HEK293 (cell line): ENCODE data around the gene LAMA2.

Experiments
- CTCF ChIA-PET: fragments of 350-600 bp; formaldehyde crosslinking; extraction: SDS; loops from one replicate; lab custom pipeline; 2021; ENCODE audit warnings: antibody characterized with exemption; lab: Yijun Ruan, JAX
- POLR2A ChIA-PET: fragments of 300-600 bp; formaldehyde crosslinking; extraction: SDS; loops from one replicate; lab custom pipeline; 2020; ENCODE audit warnings: antibody characterized with exemption, inconsistent platforms; lab: Yijun Ruan, JAX
- H3K27ac ChIP-seq: fragments of 200-500 bp; sonication (Bioruptor generic); 2 replicates; pipeline ENCODE4 v1.5.1; 2014; ENCODE audit warnings: low read depth, low read length, control low read depth, inconsistent platforms; ENCODE audit errors: extremely low read depth
- H3K36me3 ChIP-seq, 2 experiments: fragments of 200-500 bp in 1 of 2; sonication (Bioruptor generic) in 1 of 2; 1 replicate in 1 of 2; 2 replicates in 1 of 2; pipeline ENCODE4 v1.5.1; 2014 to 2017; ENCODE audit warnings: inconsistent platforms in 2 of 2, low read length in 2 of 2; ENCODE audit not compliant: control insufficient read depth in 2 of 2, insufficient read depth in 1 of 2
- H3K4me1 ChIP-seq: fragments of 200-500 bp; sonication (Bioruptor generic); 2 replicates; pipeline ENCODE4 v1.5.1; 2014; ENCODE audit warnings: mild to moderate bottlenecking, low read length, inconsistent platforms; ENCODE audit not compliant: control insufficient read depth, insufficient read depth
- H3K4me3 ChIP-seq: 2 replicates; pipeline ENCODE4 v1.5.1; 2011; ENCODE audit warnings: low read depth, mild to moderate bottlenecking, control low read depth, low read length, moderate library complexity
- H3K9me3 ChIP-seq: fragments of 200-500 bp; sonication (Bioruptor generic); 2 replicates; pipeline ENCODE4 v1.5.1; 2014; ENCODE audit warnings: low read depth, low read length, inconsistent platforms; ENCODE audit not compliant: control insufficient read depth, insufficient read depth
- KLF8 ChIP-seq: fragments of 450-650 bp; formaldehyde crosslinking; IDR thresholded peaks from 2 replicates; pipeline ENCODE4 v1.5.1; 2016; ENCODE audit warnings: missing biosample characterization, missing genetic modification characterization
- SALL2 ChIP-seq: fragments of 450-650 bp; formaldehyde crosslinking; IDR thresholded peaks from 2 replicates; pipeline ENCODE4 v1.5.0; 2017; ENCODE audit warnings: missing biosample characterization, mild to moderate bottlenecking, missing genetic modification characterization, borderline replicate concordance
- TCF7L2 ChIP-seq: IDR thresholded peaks from 2 replicates; pipeline ENCODE4 v1.6.1; 2011; ENCODE audit warnings: low read depth, mild to moderate bottlenecking, inconsistent platforms, low read length, moderate library complexity, borderline replicate concordance
- ZBTB7A ChIP-seq: fragments of 450-650 bp; formaldehyde crosslinking; IDR thresholded peaks from 2 replicates; pipeline ENCODE4 v1.5.1; 2016; ENCODE audit warnings: low read depth, missing biosample characterization, missing genetic modification characterization
- ZFP37 ChIP-seq: fragments of 450-650 bp; formaldehyde crosslinking; IDR thresholded peaks from 2 replicates; pipeline ENCODE4 v1.5.1; 2016; ENCODE audit warnings: missing biosample characterization, missing genetic modification characterization
- ZNF121 ChIP-seq: fragments of 450-650 bp; formaldehyde crosslinking; IDR thresholded peaks from 2 replicates; pipeline ENCODE4 v1.5.1; 2016; ENCODE audit warnings: missing biosample characterization, missing genetic modification characterization
- ZNF138 ChIP-seq: fragments of 450-650 bp; formaldehyde crosslinking; IDR thresholded peaks from 2 replicates; pipeline ENCODE4 v1.5.1; 2016; ENCODE audit warnings: missing biosample characterization, missing genetic modification characterization, borderline replicate concordance
- ZNF184 ChIP-seq: fragments of 450-650 bp; IDR thresholded peaks from 2 replicates; pipeline ENCODE4 v1.5.1; 2018; ENCODE audit warnings: missing biosample characterization, mild to moderate bottlenecking, missing genetic modification characterization
- ZNF202 ChIP-seq: fragments of 450-650 bp; formaldehyde crosslinking; IDR thresholded peaks from 2 replicates; pipeline ENCODE4 v1.5.1; 2016; ENCODE audit warnings: missing biosample characterization, missing genetic modification characterization, borderline replicate concordance
- ZNF239 ChIP-seq: fragments of 450-650 bp; formaldehyde crosslinking; IDR thresholded peaks from 2 replicates; pipeline ENCODE4 v1.5.1; 2016; ENCODE audit warnings: missing biosample characterization, missing genetic modification characterization
- ZNF24 ChIP-seq: fragments of 450-650 bp; formaldehyde crosslinking; IDR thresholded peaks from 2 replicates; pipeline ENCODE4 v1.5.1; 2016; ENCODE audit warnings: missing biosample characterization, missing genetic modification characterization
- ZNF473 ChIP-seq: fragments of 450-650 bp; formaldehyde crosslinking; IDR thresholded peaks from 2 replicates; pipeline ENCODE4 v1.5.1; 2017; ENCODE audit warnings: missing biosample characterization, missing genetic modification characterization
- ZNF610 ChIP-seq: fragments of 450-650 bp; formaldehyde crosslinking; IDR thresholded peaks from 2 replicates; pipeline ENCODE4 v1.5.1; 2016; ENCODE audit warnings: missing biosample characterization, missing genetic modification characterization, borderline replicate concordance
- ZNF664 ChIP-seq: fragments of 450-650 bp; formaldehyde crosslinking; IDR thresholded peaks from 2 replicates; pipeline ENCODE4 v1.5.1; 2016; ENCODE audit warnings: missing biosample characterization, missing genetic modification characterization
- ZNF837 ChIP-seq: fragments of 450-650 bp; formaldehyde crosslinking; IDR thresholded peaks from 2 replicates; pipeline ENCODE4 v1.5.1; 2016; ENCODE audit warnings: missing biosample characterization, missing genetic modification characterization
- TF ChIP-seq, protein P1 (sequence below): fragments of 450-650 bp; formaldehyde crosslinking; IDR thresholded peaks from 2 replicates; pipeline ENCODE4 v1.5.1; 2016; ENCODE audit warnings: missing biosample characterization, missing genetic modification characterization
- TF ChIP-seq, protein P2 (sequence below): fragments of 450-650 bp; formaldehyde crosslinking; IDR thresholded peaks from 2 replicates; pipeline ENCODE4 v1.5.1; 2017; ENCODE audit warnings: missing biosample characterization, missing genetic modification characterization
- TF ChIP-seq, protein P3 (sequence below): fragments of 450-650 bp; formaldehyde crosslinking; IDR thresholded peaks from 2 replicates; pipeline ENCODE4 v1.5.1; 2016; ENCODE audit warnings: missing biosample characterization, missing genetic modification characterization

Gene LAMA2

DNA sequence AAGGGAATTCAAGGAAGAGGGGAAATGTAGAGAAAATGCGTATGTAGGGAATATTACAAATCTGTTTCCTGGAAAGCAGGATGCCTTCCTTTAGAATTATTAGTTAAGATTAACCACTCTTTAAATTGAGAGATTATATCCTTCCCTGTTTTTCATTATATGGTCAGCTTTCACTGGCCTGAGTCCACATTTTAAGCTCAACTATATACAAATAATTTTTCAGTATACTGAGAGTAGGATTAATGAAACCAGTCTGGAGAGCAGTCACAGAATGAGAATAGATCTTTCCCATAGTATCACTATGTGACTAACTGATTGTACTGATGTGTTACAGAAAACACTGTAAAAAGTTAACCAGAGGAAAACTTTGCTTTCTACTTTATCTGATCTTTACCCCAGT is 306.3 kb downstream of the LAMA2 start:
- CTCF ChIA-PET, result interaction anchor here (0.7 to 1.2 kb wide), 3 partner anchors 9 to 17 kb away, joined by 3 to 6 read pairs (median 3); no protein-coding TSS in a partner anchor
- no peaks in the 10 kb centered on the region for H3K9me3 ChIP-seq
- no peak overlapping the region for H3K27ac ChIP-seq
- no peaks in the 10 kb centered on the region for H3K36me3 ChIP-seq
- H3K4me3 ChIP-seq, result no peak overlapping the region
- POLR2A ChIA-PET, result interaction anchor here (0.6 kb wide), 1 partner anchor 1081 kb away, joined by 3 read pairs; no protein-coding TSS in a partner anchor
- TF ChIP-seq, protein P1, sequence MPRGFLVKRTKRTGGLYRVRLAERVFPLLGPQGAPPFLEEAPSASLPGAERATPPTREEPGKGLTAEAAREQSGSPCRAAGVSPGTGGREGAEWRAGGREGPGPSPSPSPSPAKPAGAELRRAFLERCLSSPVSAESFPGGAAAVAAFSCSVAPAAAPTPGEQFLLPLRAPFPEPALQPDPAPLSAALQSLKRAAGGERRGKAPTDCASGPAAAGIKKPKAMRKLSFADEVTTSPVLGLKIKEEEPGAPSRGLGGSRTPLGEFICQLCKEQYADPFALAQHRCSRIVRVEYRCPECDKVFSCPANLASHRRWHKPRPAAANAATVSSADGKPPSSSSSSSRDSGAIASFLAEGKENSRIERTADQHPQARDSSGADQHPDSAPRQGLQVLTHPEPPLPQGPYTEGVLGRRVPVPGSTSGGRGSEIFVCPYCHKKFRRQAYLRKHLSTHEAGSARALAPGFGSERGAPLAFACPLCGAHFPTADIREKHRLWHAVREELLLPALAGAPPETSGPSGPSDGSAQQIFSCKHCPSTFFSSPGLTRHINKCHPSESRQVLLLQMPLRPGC, result no peak
- peaks cover 13% of the 10 kb centered on the region for H3K4me1 ChIP-seq

DNA sequence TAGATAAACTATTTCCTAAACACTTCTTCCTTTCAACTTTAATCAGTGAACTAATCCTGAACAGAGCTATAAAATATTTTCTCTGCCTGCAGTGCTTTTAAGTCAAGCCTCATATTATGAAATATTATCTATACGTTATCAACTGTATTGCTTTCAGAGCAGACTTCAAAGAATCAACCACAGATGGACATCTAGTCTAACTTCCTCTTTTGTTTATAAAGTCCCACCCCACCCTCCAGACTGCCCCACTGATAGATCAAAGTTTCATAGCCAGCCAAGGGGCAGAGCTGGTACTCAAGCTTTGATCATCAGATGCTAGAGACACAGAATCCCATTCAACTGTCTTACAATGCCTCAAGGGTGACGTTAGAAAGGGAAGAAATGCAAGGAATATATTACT is 308.3 kb downstream of the LAMA2 start:
- no peaks in the 10 kb centered on the region for H3K9me3 ChIP-seq
- POLR2A ChIA-PET, result no interaction called here
- no peak overlapping the region for H3K4me3 ChIP-seq
- TF ChIP-seq ZNF121 (tag by site-specific recombination) (no peak), TCF7L2 (peak; percentile 63; the same call in 1 of the 2 replicates)
- CTCF ChIA-PET, result no interaction called here
- H3K4me1 ChIP-seq, result peaks cover 5% of the 10 kb centered on the region; the same call in 1 of the 2 replicates
- H3K36me3 ChIP-seq, result no peaks in the 10 kb centered on the region
- H3K27ac ChIP-seq, result no peak overlapping the region

DNA sequence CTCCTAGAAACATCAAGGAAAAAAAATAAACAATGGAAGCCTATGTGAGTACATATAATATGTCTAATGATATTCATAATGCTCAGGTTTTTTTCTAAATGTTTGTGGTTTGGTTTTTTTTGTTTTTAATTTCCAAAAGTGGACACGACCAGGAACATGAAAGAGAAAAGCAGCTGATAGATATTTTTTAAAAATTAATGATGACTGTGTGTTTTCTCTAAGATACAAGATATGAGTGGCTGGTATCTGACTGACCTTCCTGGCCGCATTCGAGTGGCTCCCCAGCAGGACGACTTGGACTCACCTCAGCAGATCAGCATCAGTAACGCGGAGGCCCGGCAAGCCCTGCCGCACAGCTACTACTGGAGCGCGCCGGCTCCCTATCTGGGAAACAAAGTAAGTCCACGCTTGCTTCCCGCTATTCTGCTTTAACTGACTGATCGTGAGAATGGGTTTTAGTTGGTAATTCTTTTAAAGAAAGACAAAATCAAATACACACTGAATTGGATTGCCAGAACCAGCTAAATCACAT is 309.6 kb downstream of the LAMA2 start:
- no peaks in the 10 kb centered on the region for H3K9me3 ChIP-seq
- CTCF ChIA-PET, result interaction anchor here (0.6 to 0.7 kb wide), 2 partner anchors 15 to 624 kb away, joined by 3 to 4 read pairs; no protein-coding TSS in a partner anchor
- POLR2A ChIA-PET, result no interaction called here
- H3K4me1 ChIP-seq, result no peaks in the 10 kb centered on the region
- H3K36me3 ChIP-seq, result no peaks in the 10 kb centered on the region
- no peak overlapping the region for H3K4me3 ChIP-seq
- no peak overlapping the region for H3K27ac ChIP-seq
- TF ChIP-seq, protein P2, sequence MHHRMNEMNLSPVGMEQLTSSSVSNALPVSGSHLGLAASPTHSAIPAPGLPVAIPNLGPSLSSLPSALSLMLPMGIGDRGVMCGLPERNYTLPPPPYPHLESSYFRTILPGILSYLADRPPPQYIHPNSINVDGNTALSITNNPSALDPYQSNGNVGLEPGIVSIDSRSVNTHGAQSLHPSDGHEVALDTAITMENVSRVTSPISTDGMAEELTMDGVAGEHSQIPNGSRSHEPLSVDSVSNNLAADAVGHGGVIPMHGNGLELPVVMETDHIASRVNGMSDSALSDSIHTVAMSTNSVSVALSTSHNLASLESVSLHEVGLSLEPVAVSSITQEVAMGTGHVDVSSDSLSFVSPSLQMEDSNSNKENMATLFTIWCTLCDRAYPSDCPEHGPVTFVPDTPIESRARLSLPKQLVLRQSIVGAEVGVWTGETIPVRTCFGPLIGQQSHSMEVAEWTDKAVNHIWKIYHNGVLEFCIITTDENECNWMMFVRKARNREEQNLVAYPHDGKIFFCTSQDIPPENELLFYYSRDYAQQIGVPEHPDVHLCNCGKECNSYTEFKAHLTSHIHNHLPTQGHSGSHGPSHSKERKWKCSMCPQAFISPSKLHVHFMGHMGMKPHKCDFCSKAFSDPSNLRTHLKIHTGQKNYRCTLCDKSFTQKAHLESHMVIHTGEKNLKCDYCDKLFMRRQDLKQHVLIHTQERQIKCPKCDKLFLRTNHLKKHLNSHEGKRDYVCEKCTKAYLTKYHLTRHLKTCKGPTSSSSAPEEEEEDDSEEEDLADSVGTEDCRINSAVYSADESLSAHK, result no peak
- TF ChIP-seq ZNF239 (no peak), ZNF138 (tag by site-specific recombination) (no peak), ZNF610 (tag by site-specific recombination) (no peak), ZNF837 (tag by site-specific recombination) (no peak), ZNF664 (no peak), ZNF24 (tag by site-specific recombination) (no peak), ZNF202 (tag by site-specific recombination) (no peak), ZFP37 (tag by site-specific recombination) (no peak), SALL2 (no peak), ZNF184 (tag by site-specific recombination) (no peak), ZBTB7A (no peak), KLF8 (tag by site-specific recombination) (no peak), ZNF473 (tag by site-specific recombination) (no peak)
- TF ChIP-seq, protein P3, sequence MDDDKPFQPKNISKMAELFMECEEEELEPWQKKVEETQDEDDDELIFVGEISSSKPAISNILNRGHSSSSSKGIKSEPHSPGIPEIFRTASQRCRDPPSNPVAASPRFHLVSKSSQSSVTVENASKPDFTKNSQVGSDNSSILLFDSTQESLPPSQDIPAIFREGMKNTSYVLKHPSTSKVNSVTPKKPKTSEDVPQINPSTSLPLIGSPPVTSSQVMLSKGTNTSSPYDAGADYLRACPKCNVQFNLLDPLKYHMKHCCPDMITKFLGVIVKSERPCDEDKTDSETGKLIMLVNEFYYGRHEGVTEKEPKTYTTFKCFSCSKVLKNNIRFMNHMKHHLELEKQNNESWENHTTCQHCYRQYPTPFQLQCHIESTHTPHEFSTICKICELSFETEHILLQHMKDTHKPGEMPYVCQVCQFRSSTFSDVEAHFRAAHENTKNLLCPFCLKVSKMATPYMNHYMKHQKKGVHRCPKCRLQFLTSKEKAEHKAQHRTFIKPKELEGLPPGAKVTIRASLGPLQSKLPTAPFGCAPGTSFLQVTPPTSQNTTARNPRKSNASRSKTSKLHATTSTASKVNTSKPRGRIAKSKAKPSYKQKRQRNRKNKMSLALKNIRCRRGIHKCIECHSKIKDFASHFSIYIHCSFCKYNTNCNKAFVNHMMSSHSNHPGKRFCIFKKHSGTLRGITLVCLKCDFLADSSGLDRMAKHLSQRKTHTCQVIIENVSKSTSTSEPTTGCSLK (tag by site-specific recombination), result no peak
